IMR-90 (cell line): ENCODE data around the gene SPATA13. TPM values are rescaled to one million over a fixed set of nuclear protein-coding genes. Genes with fewer than 3 reads are reported as not detected.
A peak's percentile ranks its signal among the peaks of the same experiment; 100 is the strongest.

ENCODE experiments used
- ATAC-seq: fragments of 200-7000 bp; cut with Tn5 transposase; 2 replicates; pipeline ENCODE4 v1.9.1; 2020; ENCODE audit warnings: low read depth, mild to moderate bottlenecking, moderate library complexity
- BruUV-seq: library from RNA; stranded (reverse); fragments of 400-500 nt; replicated peaks from 2 replicates; lab custom pipeline; 2021; lab: Mats Ljungman, UMichigan
- CTCF ChIA-PET: fragments of 300-600 bp; formaldehyde crosslinking; extraction: SDS; loops from one replicate; lab custom pipeline; 2021; ENCODE audit warnings: antibody characterized with exemption; lab: Yijun Ruan, JAX
- POLR2A ChIA-PET: fragments of 300-600 bp; sonication (Branson Sonifier 250); formaldehyde crosslinking; loops from one replicate; lab custom pipeline; 2022; ENCODE audit warnings: antibody characterized with exemption; ENCODE audit not compliant: unreplicated experiment; lab: Charles Lee
- DNase-seq: peaks from one replicate; pipeline ENCODE4 v3.0.0; 2013
- H2AFZ ChIP-seq: replicated peaks from 2 replicates; pipeline ENCODE3; 2013; ENCODE audit warnings: low read length, mild to moderate bottlenecking; ENCODE audit not compliant: poor library complexity
- H2AK5ac ChIP-seq: 2 replicates; pipeline ENCODE4 v1.6.1; 2013; ENCODE audit warnings: low read depth, low read length, inconsistent platforms
- H2AK9ac ChIP-seq: replicated peaks from 2 replicates; pipeline ENCODE3; 2013; ENCODE audit warnings: mild to moderate bottlenecking, low read depth, low read length, moderate library complexity; ENCODE audit not compliant: poor library complexity
- H2BK120ac ChIP-seq: 2 replicates; pipeline ENCODE4 v1.6.1; 2013; ENCODE audit warnings: low read depth, low read length, inconsistent platforms
- H2BK15ac ChIP-seq: 3 replicates; pipeline ENCODE4 v1.6.1; 2013; ENCODE audit warnings: low read depth, low read length, inconsistent platforms
- H2BK20ac ChIP-seq: 2 replicates; pipeline ENCODE4 v1.6.1; 2013; ENCODE audit warnings: low read depth, mild to moderate bottlenecking, inconsistent platforms, low read length, moderate library complexity
- H2BK5ac ChIP-seq: 2 replicates; pipeline ENCODE4 v1.6.1; 2013; ENCODE audit warnings: mild to moderate bottlenecking, low read depth, low read length, inconsistent platforms; ENCODE audit not compliant: poor library complexity, severe bottlenecking
- H3K14ac ChIP-seq: replicated peaks from 2 replicates; pipeline ENCODE4 v1.6.1; 2013; ENCODE audit warnings: low read depth, low read length, inconsistent platforms
- H3K18ac ChIP-seq: 2 replicates; pipeline ENCODE4 v1.6.1; 2013; ENCODE audit warnings: low read depth, low read length, control low read depth
- H3K23ac ChIP-seq: 2 replicates; pipeline ENCODE4 v1.6.1; 2013; ENCODE audit warnings: low read depth, low read length, inconsistent platforms
- H3K27ac ChIP-seq: 2 replicates; pipeline ENCODE4 v1.5.1; 2013; ENCODE audit warnings: mild to moderate bottlenecking, control low read depth, low read length; ENCODE audit not compliant: insufficient read depth
- H3K27me3 ChIP-seq: 2 replicates; pipeline ENCODE4 v1.6.1; 2013; ENCODE audit warnings: low read length; ENCODE audit not compliant: control insufficient read depth, insufficient read depth
- H3K36me3 ChIP-seq: 2 replicates; pipeline ENCODE4 v1.6.1; 2013; ENCODE audit warnings: low read length, mixed read lengths; ENCODE audit not compliant: control insufficient read depth, insufficient read depth
- H3K4ac ChIP-seq: 2 replicates; pipeline ENCODE4 v1.6.1; 2013; ENCODE audit warnings: low read depth, low read length, inconsistent platforms
- H3K4me1 ChIP-seq: 2 replicates; pipeline ENCODE4 v1.6.1; 2013; ENCODE audit warnings: low read length, mixed read lengths; ENCODE audit not compliant: control insufficient read depth, insufficient read depth
- H3K4me2 ChIP-seq: 2 replicates; pipeline ENCODE4 v1.6.1; 2013; ENCODE audit warnings: low read depth, mild to moderate bottlenecking, control low read depth, low read length, moderate library complexity
- H3K4me3 ChIP-seq: 2 replicates; pipeline ENCODE4 v1.5.1; 2013; ENCODE audit warnings: low read depth, mild to moderate bottlenecking, control low read depth, low read length, moderate library complexity; ENCODE audit not compliant: insufficient read depth
- H3K56ac ChIP-seq: 2 replicates; pipeline ENCODE4 v1.6.1; 2013; ENCODE audit warnings: low read length, inconsistent platforms; ENCODE audit not compliant: insufficient read depth; ENCODE audit errors: extremely low read depth
- H3K79me1 ChIP-seq, 2 experiments: 2 replicates each; pipeline ENCODE4 v1.6.1; 2013; ENCODE audit warnings: low read length in 2 of 2, inconsistent platforms in 1 of 2, low read depth in 1 of 2
- H3K9ac ChIP-seq: 2 replicates; pipeline ENCODE4 v1.6.1; 2013; ENCODE audit warnings: low read depth, low read length, control low read depth
- H3K9me1 ChIP-seq: 2 replicates; pipeline ENCODE4 v1.6.1; 2013; ENCODE audit warnings: low read length, inconsistent platforms; ENCODE audit not compliant: insufficient read depth
- H3K9me3 ChIP-seq: 2 replicates; pipeline ENCODE4 v1.6.1; 2013; ENCODE audit warnings: low read length; ENCODE audit not compliant: control insufficient read depth, insufficient read depth
- H4K20me1 ChIP-seq: 2 replicates; pipeline ENCODE4 v1.6.1; 2013; ENCODE audit warnings: low read length, inconsistent platforms; ENCODE audit not compliant: insufficient read depth
- H4K5ac ChIP-seq: 2 replicates; pipeline ENCODE4 v1.6.1; 2013; ENCODE audit warnings: mild to moderate bottlenecking, low read depth, low read length, control low read depth
- H4K8ac ChIP-seq, 2 experiments: 2 replicates each; pipeline ENCODE4 v1.6.1; 2013; ENCODE audit warnings: low read depth in 2 of 2, low read length in 2 of 2, control low read depth in 1 of 2, inconsistent platforms in 1 of 2
- H4K91ac ChIP-seq: 2 replicates; pipeline ENCODE4 v1.6.1; 2013; ENCODE audit warnings: low read depth, low read length, inconsistent platforms; ENCODE audit not compliant: insufficient read depth
- FOS ChIP-seq: fragments of 150-350 bp; IDR thresholded peaks from 2 replicates; pipeline ENCODE4 v1.6.1; 2016; ENCODE audit warnings: low read depth, low read length
- USF2 ChIP-seq: fragments of 150-350 bp; IDR thresholded peaks from 2 replicates; pipeline ENCODE4 v1.6.1; 2017; ENCODE audit warnings: mild to moderate bottlenecking, antibody characterized with exemption, low read length, low read depth
- WGBS, 2 experiments: methylation state at CpG; one replicate each; pipeline versions ENCODE4 v1.1.5 to v1.1.7; 2013; ENCODE audit warnings: missing lambda C conversion rate in 2 of 2; ENCODE audit not compliant: insufficient read length in 1 of 2; ENCODE audit errors: extremely low coverage in 2 of 2; 5-methylcytosine and 5-hydroxymethylcytosine counted together
- dilution Hi-C: fragments of 300-500 bp; cut with HindIII; formaldehyde crosslinking; loops from one replicate; pipeline ENCODE4 v1.14.3; 2018; ENCODE audit warnings: low sequenced_read_pairs; ENCODE audit not compliant: unreplicated experiment
- in situ Hi-C: fragments of 300-500 bp; cut with MboI; formaldehyde crosslinking; loops from 3 replicates; pipeline ENCODE4 v1.14.3; 2019; ENCODE audit warnings: low sequenced_read_pairs, inconsistent platforms, mixed read lengths
- intact Hi-C: fragments of 100-400 bp; cut with micrococcal nuclease; formaldehyde crosslinking; loops from 2 replicates; pipeline ENCODE4 v1.10.0; 2022
- polyA plus RNA-seq, 3 experiments: library from polyadenylated mRNA; depleted of rRNA; stranded (reverse); fragments of >200 nt; gene quantifications; 2 replicates each; pipeline ENCODE4 v1.2.3, GENCODE V29; 2012; ENCODE audit warnings: low replicate concordance in 1 of 3
- total RNA-seq: library from RNA; depleted of rRNA; stranded (reverse); fragments of >200 nt; gene quantifications from 2 replicates; pipeline ENCODE4 v1.2.3, GENCODE V29; 2012

SPATA13 gene
- total and polyA plus RNA-seq, 2 of the 4 experiments (the other 2 are of a cell fraction), result 10.5 to 12.5 TPM

- dilution Hi-C loops, result no loop called here
- Histone ChIP-seq H2BK120ac (no peak overlapping the region), H4K20me1 (no peaks in the 10 kb centered on the region), H3K36me3 (no peaks in the 10 kb centered on the region), H4K5ac (no peak overlapping the region), H3K79me1 (no peaks in the 10 kb centered on the region), H3K9me3 (peaks cover 7% of the 10 kb centered on the region), H2AFZ (peak overlapping the region; percentile 13), H3K56ac (no peak overlapping the region), H3K14ac (no peak overlapping the region), H2AK5ac (peak overlapping the region; percentile 19; the same call in 1 of the 2 replicates), H3K4me1 (peaks cover 10% of the 10 kb centered on the region; the same call in 1 of the 2 replicates), H3K18ac (no peak overlapping the region), H3K4me3 (no peak overlapping the region), H2BK5ac (no peak overlapping the region), H3K9me1 (no peaks in the 10 kb centered on the region), H2BK20ac (no peak overlapping the region), H3K23ac (no peak overlapping the region), H3K4me2 (no peak overlapping the region), H3K27me3 (no peaks in the 10 kb centered on the region; the same call in 1 of the 2 replicates), H3K9ac (no peak overlapping the region), H2AK9ac (no peak overlapping the region), H3K27ac (no peak overlapping the region), H3K4ac (no peak overlapping the region), H4K8ac (no peak overlapping the region), H2BK15ac (no peak overlapping the region), H4K91ac (no peak overlapping the region; the same call in 1 of the 2 replicates)
- in situ Hi-C loops, result no loop called here
- 100% methylated on average over 1 of the region's 2 CpGs; no CpG with 5 or more reads in 1 of the 2 experiments for WGBS, 2 experiments
- no TSS peak for BruUV-seq
- DNase-seq (peak; percentile 43), ATAC-seq (peak; percentile 52)
- ChIA-PET POLR2A (no interaction called here), CTCF (interaction anchor here (0.9 to 1.5 kb wide), 2 partner anchors 14 to 106 kb away, joined by 3 read pairs; no protein-coding TSS in a partner anchor)
- TF ChIP-seq FOS, result 0 out of 2 replicates have a peak, but pooled peaks have one; percentile 31
- no peak for TF ChIP-seq USF2
- intact Hi-C loops, result no loop called here
Measured at GRCh38 chr13:24127116-24127631, 33.3 kb upstream of the SPATA13 start.
